ENCODE results near the gene RGS10.

Gene RGS10

GRCh38 chr10:119522747-119523426, 19.6 kb downstream of the RGS10 start:
- no peak overlapping the region for H3K4me3 ChIP-seq (replicated peaks in 1 of 2; ENCODE audit: low read depth in 2 of 2, low read length in 2 of 2)
- no peak for DNase-seq (ENCODE audit: low read depth in 2 of 2)
- no peak for TF ChIP-seq CTCF (IDR thresholded peaks at IDR 0.05; ENCODE audit: low read depth, low read length)

- peak; percentile 51 to 78 for DNase-seq (ENCODE audit: low read depth in 2 of 2)
- TF ChIP-seq CTCF (IDR thresholded peaks at IDR 0.05; ENCODE audit: low read depth, low read length), result no peak
- no peak overlapping the region for H3K4me3 ChIP-seq (replicated peaks in 1 of 2; ENCODE audit: low read depth in 2 of 2, low read length in 2 of 2)
These were observed 20.9 kb downstream of the RGS10 start for GRCh38 chr10:119521443-119522204.

- H3K4me3 ChIP-seq (replicated peaks in 1 of 2; ENCODE audit: low read depth in 2 of 2, low read length in 2 of 2), result no peak overlapping the region
- no peak for DNase-seq (ENCODE audit: low read depth in 2 of 2)
- no peak for TF ChIP-seq CTCF (IDR thresholded peaks at IDR 0.05; ENCODE audit: low read depth, low read length)
These were observed 22.2 kb downstream of the RGS10 start for GRCh38 chr10:119520283-119520682.

GRCh38 chr10:119518936-119519335, 23.6 kb downstream of the RGS10 start:
- DNase-seq (ENCODE audit: low read depth in 2 of 2), result no peak
- H3K4me3 ChIP-seq (replicated peaks in 1 of 2; ENCODE audit: low read depth in 2 of 2, low read length in 2 of 2), result no peak overlapping the region
- no peak for TF ChIP-seq CTCF (IDR thresholded peaks at IDR 0.05; ENCODE audit: low read depth, low read length)

- H3K4me3 ChIP-seq (replicated peaks in 1 of 2; ENCODE audit: low read depth in 2 of 2, low read length in 2 of 2), result no peak overlapping the region
- DNase-seq (ENCODE audit: low read depth in 2 of 2), result no peak
- no peak for TF ChIP-seq CTCF (IDR thresholded peaks at IDR 0.05; ENCODE audit: low read depth, low read length)
These were observed 24.3 kb downstream of the RGS10 start for GRCh38 chr10:119518176-119518575.

- no peak overlapping the region for H3K4me3 ChIP-seq (replicated peaks in 1 of 2; ENCODE audit: low read depth in 2 of 2, low read length in 2 of 2)
- no peak for TF ChIP-seq CTCF (IDR thresholded peaks at IDR 0.05; ENCODE audit: low read depth, low read length)
- DNase-seq (ENCODE audit: low read depth in 2 of 2), result peak; percentile 26 to 30
These were observed 25.0 kb downstream of the RGS10 start for GRCh38 chr10:119517235-119518141.
